GM19468 (cell line): ENCODE data around the gene THAP8.

Experiments used
- ATAC-seq: cut with Tn5 transposase; IDR thresholded peaks from one replicate; pipeline ENCODE4 v1.9.1; 2021; ENCODE audit warnings: mild to moderate bottlenecking, moderate library complexity, moderate number of reproducible peaks; ENCODE audit not compliant: unreplicated experiment; ENCODE audit errors: extremely low read depth

Gene THAP8

GRCh38 chr19:36054119-36054732, at the start of gene THAP8:
Gene THAP8 (minus strand): TSS chr19:36054285. CDS start chr19:36054217, 68 bp downstream.
- peak; percentile 55 for ATAC-seq

GRCh38 chr19:36103040-36103626, 49.0 kb upstream of the THAP8 start:
- no peak for ATAC-seq

GRCh38 chr19:36101550-36102327, 47.7 kb upstream of the THAP8 start:
- ATAC-seq = no peak

- no peak for ATAC-seq
Observed at GRCh38 chr19:36100476-36100875, 46.4 kb upstream of the THAP8 start.

- no peak for ATAC-seq
Observed at GRCh38 chr19:36099166-36099785, 45.2 kb upstream of the THAP8 start.

GRCh38 chr19:36097036-36097435, 43.0 kb upstream of the THAP8 start:
- ATAC-seq = no peak

GRCh38 chr19:36093687-36094086, 39.6 kb upstream of the THAP8 start:
- ATAC-seq = no peak

- no peak for ATAC-seq
Observed at GRCh38 chr19:36093146-36093662, 39.1 kb upstream of the THAP8 start.

- no peak for ATAC-seq
Observed at GRCh38 chr19:36092566-36092965, 38.5 kb upstream of the THAP8 start.

GRCh38 chr19:36090910-36091695, 37.0 kb upstream of the THAP8 start:
- ATAC-seq = no peak

GRCh38 chr19:36089847-36090246, 35.8 kb upstream of the THAP8 start:
- ATAC-seq = no peak

- ATAC-seq = no peak
Observed at GRCh38 chr19:36086326-36086725, 32.2 kb upstream of the THAP8 start.

GRCh38 chr19:36084231-36085009, 30.3 kb upstream of the THAP8 start:
- no peak for ATAC-seq

- ATAC-seq = no peak
Observed at GRCh38 chr19:36082916-36083315, 28.8 kb upstream of the THAP8 start.

GRCh38 chr19:36081894-36082293, 27.8 kb upstream of the THAP8 start:
- ATAC-seq = no peak

- no peak for ATAC-seq
Observed at GRCh38 chr19:36081385-36081784, 27.3 kb upstream of the THAP8 start.

GRCh38 chr19:36079389-36079945, 25.4 kb upstream of the THAP8 start:
- no peak for ATAC-seq

- no peak for ATAC-seq
Observed at GRCh38 chr19:36073121-36073876, 19.2 kb upstream of the THAP8 start.
